ENCODE data around the gene FBN2.

DNA sequence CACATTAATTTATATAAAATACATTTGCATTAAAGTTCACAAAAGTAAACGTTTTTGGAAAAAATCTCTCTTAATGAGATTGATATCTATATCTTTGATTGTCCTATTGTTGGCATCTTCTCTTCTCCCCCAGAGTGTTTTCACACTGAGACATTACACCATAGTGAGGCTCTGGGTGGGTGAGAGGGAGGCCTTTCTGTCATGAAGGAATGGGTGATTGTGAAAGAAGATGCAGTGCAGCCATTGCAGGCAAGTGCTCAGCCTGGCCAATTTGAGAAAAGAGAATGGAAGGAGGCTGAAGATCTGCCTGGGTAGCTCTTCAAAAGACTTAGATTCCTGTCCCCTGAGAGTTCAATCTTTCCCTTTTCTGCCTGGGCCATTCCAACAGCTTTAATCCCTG lies 313.7 kb downstream of the FBN2 start:
- TF ChIP-seq POLR2A (IDR thresholded peaks at IDR 0.05; ENCODE audit: low read depth) (no peak), EP300 (IDR thresholded peaks at IDR 0.05) (no peak), POLR2AphosphoS5 (IDR thresholded peaks at IDR 0.05) (no peak)
- TF ChIP-seq, protein P1, sequence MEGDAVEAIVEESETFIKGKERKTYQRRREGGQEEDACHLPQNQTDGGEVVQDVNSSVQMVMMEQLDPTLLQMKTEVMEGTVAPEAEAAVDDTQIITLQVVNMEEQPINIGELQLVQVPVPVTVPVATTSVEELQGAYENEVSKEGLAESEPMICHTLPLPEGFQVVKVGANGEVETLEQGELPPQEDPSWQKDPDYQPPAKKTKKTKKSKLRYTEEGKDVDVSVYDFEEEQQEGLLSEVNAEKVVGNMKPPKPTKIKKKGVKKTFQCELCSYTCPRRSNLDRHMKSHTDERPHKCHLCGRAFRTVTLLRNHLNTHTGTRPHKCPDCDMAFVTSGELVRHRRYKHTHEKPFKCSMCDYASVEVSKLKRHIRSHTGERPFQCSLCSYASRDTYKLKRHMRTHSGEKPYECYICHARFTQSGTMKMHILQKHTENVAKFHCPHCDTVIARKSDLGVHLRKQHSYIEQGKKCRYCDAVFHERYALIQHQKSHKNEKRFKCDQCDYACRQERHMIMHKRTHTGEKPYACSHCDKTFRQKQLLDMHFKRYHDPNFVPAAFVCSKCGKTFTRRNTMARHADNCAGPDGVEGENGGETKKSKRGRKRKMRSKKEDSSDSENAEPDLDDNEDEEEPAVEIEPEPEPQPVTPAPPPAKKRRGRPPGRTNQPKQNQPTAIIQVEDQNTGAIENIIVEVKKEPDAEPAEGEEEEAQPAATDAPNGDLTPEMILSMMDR (IDR thresholded peaks at IDR 0.05) = no peak

All from esophagus muscularis mucosa (tissue), 4 donors.